Measurements from ENCODE around the gene PTOV1.
"Not testable (repeated sequence)": the region's sequence is repeated elsewhere in the genome, so short reads cannot be mapped to it uniquely, and the experiment has no call there.

PTOV1 gene

GRCh38 chr19:49817964-49818648, 32.9 kb upstream of the PTOV1 start, which contains the start of gene MED25:
Gene MED25 (plus strand): TSS chr19:49818289. CDS start chr19:49818342, 53 bp downstream.
- peak in 57 of 58 donors; percentile 42 to 92 (median 79) for DNase-seq

- DNase-seq: peak in 1 of 58 donors; percentile 44
Observed at GRCh38 chr19:49818649-49819370, 32.1 kb upstream of the PTOV1 start.

- not testable (repeated sequence) for DNase-seq
Observed at GRCh38 chr19:49819452-49820115, 31.4 kb upstream of the PTOV1 start.

GRCh38 chr19:49820125-49820524, 30.8 kb upstream of the PTOV1 start:
- DNase-seq: no peak

- no peak for DNase-seq
Observed at GRCh38 chr19:49823472-49823871, 27.5 kb upstream of the PTOV1 start.

- DNase-seq: no peak
Observed at GRCh38 chr19:49824662-49825061, 26.3 kb upstream of the PTOV1 start.

- DNase-seq: no peak
Observed at GRCh38 chr19:49827034-49827433, 23.9 kb upstream of the PTOV1 start.

- no peak for DNase-seq
Observed at GRCh38 chr19:49829200-49829599, 21.8 kb upstream of the PTOV1 start.

GRCh38 chr19:49829721-49830120, 21.2 kb upstream of the PTOV1 start:
- DNase-seq: no peak

- DNase-seq: no peak
Observed at GRCh38 chr19:49830766-49831165, 20.2 kb upstream of the PTOV1 start.

- DNase-seq: no peak
Observed at GRCh38 chr19:49831592-49831991, 19.4 kb upstream of the PTOV1 start.

- DNase-seq: no peak
Observed at GRCh38 chr19:49832556-49832955, 18.4 kb upstream of the PTOV1 start.

GRCh38 chr19:49833599-49833998, 17.4 kb upstream of the PTOV1 start:
- DNase-seq: no peak

GRCh38 chr19:49835562-49835961, 15.4 kb upstream of the PTOV1 start:
- no peak for DNase-seq

- DNase-seq: no peak
Observed at GRCh38 chr19:49836176-49837008, 14.6 kb upstream of the PTOV1 start.

- no peak for DNase-seq
Observed at GRCh38 chr19:49837009-49837310, 14.0 kb upstream of the PTOV1 start.

GRCh38 chr19:49837425-49837824, 13.5 kb upstream of the PTOV1 start:
- DNase-seq: no peak

- no peak for DNase-seq
Observed at GRCh38 chr19:49838885-49839588, 11.9 kb upstream of the PTOV1 start.

GRCh38 chr19:49839713-49840112, 11.2 kb upstream of the PTOV1 start:
- no peak for DNase-seq

GRCh38 chr19:49840321-49840720, 10.6 kb upstream of the PTOV1 start:
- no peak for DNase-seq

GRCh38 chr19:49840736-49841249, 10.2 kb upstream of the PTOV1 start:
- no peak for DNase-seq

All from anterior cingulate cortex (tissue), 58 donors.